ENCODE results near the gene EPHX1.

GRCh38 chr1:225768662-225769426, 41.1 kb upstream of the EPHX1 start:
- TF ChIP-seq CTCF (conservative IDR thresholded peaks at IDR 0.05; ENCODE audit: low read depth, low read length) (no peak), EZH2phosphoT487 (IDR thresholded peaks at IDR 0.05; ENCODE audit: borderline replicate concordance, low read length) (no peak)
